ENCODE measurements around the gene REPS2. TPM values are rescaled to one million over a fixed set of nuclear protein-coding genes. Genes with fewer than 3 reads are reported as not detected.

Gene REPS2
- total and polyA plus RNA-seq, 2 experiments from 2014 or later = 1.2 to 4.4 TPM

GRCh38 chrX:17086317-17086716, 139.9 kb downstream of the REPS2 start (continued):
- TF ChIP-seq ZNF462 (CRISPR knock-in tag; IDR thresholded peaks at IDR 0.05) = no peak
- no peak for TF ChIP-seq ZNF331 (CRISPR knock-in tag; IDR thresholded peaks at IDR 0.05; ENCODE audit: low read depth)
- no peak for TF ChIP-seq POLR2AphosphoS5 (IDR thresholded peaks at IDR 0.05; ENCODE audit: low read depth)
- TF ChIP-seq STAT1 (IDR thresholded peaks at IDR 0.05; ENCODE audit: unreplicated experiment) = no peak
- no peak for TF ChIP-seq CTCF (conservative IDR thresholded peaks at IDR 0.05; ENCODE audit: low read depth in 2 of 2)
- TF ChIP-seq JUNB (IDR thresholded peaks at IDR 0.05; ENCODE audit: unreplicated experiment) = no peak
- TF ChIP-seq REST (IDR thresholded peaks at IDR 0.05; ENCODE audit: unreplicated experiment) = no peak

All from GM23338 (cell line).